Measurements from ENCODE around the gene TBC1D9B.

Gene TBC1D9B

GRCh38 chr5:179904463-179905160, 3.1 kb downstream of the TBC1D9B start:
- Histone ChIP-seq H3K4me3 (ENCODE audit: low read length) (no peak overlapping the region), H3K4me1 (ENCODE audit: control insufficient read depth, insufficient read depth, low read length) (peaks cover 6% of the 10 kb centered on the region), H3K27me3 (ENCODE audit: control insufficient read depth, insufficient read depth, low read length) (no peaks in the 10 kb centered on the region), H3K36me3 (ENCODE audit: control insufficient read depth, insufficient read depth, low read length) (peaks cover 19% of the 10 kb centered on the region), H3K9ac (ENCODE audit: low read length) (no peak overlapping the region), H3K27ac (ENCODE audit: low read depth, low read length) (no peak overlapping the region)

- peaks cover 6% of the 10 kb centered on the region for H3K4me1 ChIP-seq (ENCODE audit: control insufficient read depth, insufficient read depth, low read length)
- H3K27ac ChIP-seq (ENCODE audit: low read depth, low read length): no peak overlapping the region
- H3K36me3 ChIP-seq (ENCODE audit: control insufficient read depth, insufficient read depth, low read length): peaks cover 30% of the 10 kb centered on the region
- no peak overlapping the region for H3K9ac ChIP-seq (ENCODE audit: low read length)
- H3K4me3 ChIP-seq (ENCODE audit: low read length): no peak overlapping the region
- no peaks in the 10 kb centered on the region for H3K27me3 ChIP-seq (ENCODE audit: control insufficient read depth, insufficient read depth, low read length)
These were observed 4.9 kb downstream of the TBC1D9B start for GRCh38 chr5:179902763-179903158.

- no peak overlapping the region for H3K4me3 ChIP-seq (ENCODE audit: low read length)
- H3K36me3 ChIP-seq (ENCODE audit: control insufficient read depth, insufficient read depth, low read length): peaks cover 32% of the 10 kb centered on the region
- H3K9ac ChIP-seq (ENCODE audit: low read length): no peak overlapping the region
- peaks cover 6% of the 10 kb centered on the region for H3K4me1 ChIP-seq (ENCODE audit: control insufficient read depth, insufficient read depth, low read length)
- no peak overlapping the region for H3K27ac ChIP-seq (ENCODE audit: low read depth, low read length)
- H3K27me3 ChIP-seq (ENCODE audit: control insufficient read depth, insufficient read depth, low read length): no peaks in the 10 kb centered on the region
These were observed 5.6 kb downstream of the TBC1D9B start for GRCh38 chr5:179901915-179902762.

- H3K9ac ChIP-seq (ENCODE audit: low read length): no peak overlapping the region
- peaks cover 32% of the 10 kb centered on the region for H3K36me3 ChIP-seq (ENCODE audit: control insufficient read depth, insufficient read depth, low read length)
- H3K4me1 ChIP-seq (ENCODE audit: control insufficient read depth, insufficient read depth, low read length): peaks cover 1% of the 10 kb centered on the region
- H3K4me3 ChIP-seq (ENCODE audit: low read length): no peak overlapping the region
- H3K27ac ChIP-seq (ENCODE audit: low read depth, low read length): no peak overlapping the region
- no peaks in the 10 kb centered on the region for H3K27me3 ChIP-seq (ENCODE audit: control insufficient read depth, insufficient read depth, low read length)
These were observed 6.2 kb downstream of the TBC1D9B start for GRCh38 chr5:179901462-179901861.

GRCh38 chr5:179900711-179901110, 7.0 kb downstream of the TBC1D9B start:
- Histone ChIP-seq H3K4me3 (ENCODE audit: low read length) (no peak overlapping the region), H3K36me3 (ENCODE audit: control insufficient read depth, insufficient read depth, low read length) (peaks cover 32% of the 10 kb centered on the region), H3K9ac (ENCODE audit: low read length) (no peak overlapping the region), H3K4me1 (ENCODE audit: control insufficient read depth, insufficient read depth, low read length) (no peaks in the 10 kb centered on the region), H3K27ac (ENCODE audit: low read depth, low read length) (no peak overlapping the region), H3K27me3 (ENCODE audit: control insufficient read depth, insufficient read depth, low read length) (no peaks in the 10 kb centered on the region)

GRCh38 chr5:179900206-179900605, 7.5 kb downstream of the TBC1D9B start:
- Histone ChIP-seq H3K36me3 (ENCODE audit: control insufficient read depth, insufficient read depth, low read length) (peaks cover 34% of the 10 kb centered on the region), H3K9ac (ENCODE audit: low read length) (no peak overlapping the region), H3K27me3 (ENCODE audit: control insufficient read depth, insufficient read depth, low read length) (no peaks in the 10 kb centered on the region), H3K4me1 (ENCODE audit: control insufficient read depth, insufficient read depth, low read length) (no peaks in the 10 kb centered on the region), H3K27ac (ENCODE audit: low read depth, low read length) (no peak overlapping the region), H3K4me3 (ENCODE audit: low read length) (no peak overlapping the region)

GRCh38 chr5:179895861-179896260, 11.8 kb downstream of the TBC1D9B start:
- Histone ChIP-seq H3K4me1 (ENCODE audit: control insufficient read depth, insufficient read depth, low read length) (no peaks in the 10 kb centered on the region), H3K27ac (ENCODE audit: low read depth, low read length) (no peak overlapping the region), H3K27me3 (ENCODE audit: control insufficient read depth, insufficient read depth, low read length) (no peaks in the 10 kb centered on the region), H3K9ac (ENCODE audit: low read length) (no peak overlapping the region), H3K4me3 (ENCODE audit: low read length) (no peak overlapping the region), H3K36me3 (ENCODE audit: control insufficient read depth, insufficient read depth, low read length) (peaks cover 48% of the 10 kb centered on the region)

- Histone ChIP-seq H3K4me1 (ENCODE audit: control insufficient read depth, insufficient read depth, low read length) (no peaks in the 10 kb centered on the region), H3K27me3 (ENCODE audit: control insufficient read depth, insufficient read depth, low read length) (no peaks in the 10 kb centered on the region), H3K27ac (ENCODE audit: low read depth, low read length) (no peak overlapping the region), H3K36me3 (ENCODE audit: control insufficient read depth, insufficient read depth, low read length) (peaks cover 50% of the 10 kb centered on the region), H3K9ac (ENCODE audit: low read length) (no peak overlapping the region), H3K4me3 (ENCODE audit: low read length) (no peak overlapping the region)
These were observed 13.5 kb downstream of the TBC1D9B start for GRCh38 chr5:179893958-179894895.

- Histone ChIP-seq H3K36me3 (ENCODE audit: control insufficient read depth, insufficient read depth, low read length) (peaks cover 48% of the 10 kb centered on the region), H3K9ac (ENCODE audit: low read length) (no peak overlapping the region), H3K27ac (ENCODE audit: low read depth, low read length) (no peak overlapping the region), H3K27me3 (ENCODE audit: control insufficient read depth, insufficient read depth, low read length) (no peaks in the 10 kb centered on the region), H3K4me3 (ENCODE audit: low read length) (no peak overlapping the region), H3K4me1 (ENCODE audit: control insufficient read depth, insufficient read depth, low read length) (no peaks in the 10 kb centered on the region)
These were observed 14.4 kb downstream of the TBC1D9B start for GRCh38 chr5:179893076-179893957.

GRCh38 chr5:179892255-179892654, 15.4 kb downstream of the TBC1D9B start:
- no peak overlapping the region for H3K9ac ChIP-seq (ENCODE audit: low read length)
- no peak overlapping the region for H3K4me3 ChIP-seq (ENCODE audit: low read length)
- H3K27ac ChIP-seq (ENCODE audit: low read depth, low read length): no peak overlapping the region
- no peaks in the 10 kb centered on the region for H3K27me3 ChIP-seq (ENCODE audit: control insufficient read depth, insufficient read depth, low read length)
- H3K36me3 ChIP-seq (ENCODE audit: control insufficient read depth, insufficient read depth, low read length): peaks cover 53% of the 10 kb centered on the region
- H3K4me1 ChIP-seq (ENCODE audit: control insufficient read depth, insufficient read depth, low read length): no peaks in the 10 kb centered on the region

- H3K36me3 ChIP-seq (ENCODE audit: control insufficient read depth, insufficient read depth, low read length): peaks cover 53% of the 10 kb centered on the region
These were observed 16.7 kb downstream of the TBC1D9B start for GRCh38 chr5:179890751-179891682.

More at GRCh38 chr5:179890751-179891682, 16.7 kb downstream of the TBC1D9B start:
- no peak overlapping the region for H3K4me3 ChIP-seq (ENCODE audit: low read length)
- H3K27ac ChIP-seq (ENCODE audit: low read depth, low read length): no peak overlapping the region
- no peaks in the 10 kb centered on the region for H3K27me3 ChIP-seq (ENCODE audit: control insufficient read depth, insufficient read depth, low read length)
- no peak overlapping the region for H3K9ac ChIP-seq (ENCODE audit: low read length)
- no peaks in the 10 kb centered on the region for H3K4me1 ChIP-seq (ENCODE audit: control insufficient read depth, insufficient read depth, low read length)

Measured in rectal smooth muscle tissue (tissue), 1 donor.